ENCODE measurements around the gene TRMT61A. TPM values are rescaled to one million over a fixed set of nuclear protein-coding genes. Genes with fewer than 3 reads are reported as not detected.

Gene TRMT61A
- total and polyA plus RNA-seq, 2 donors (not counting 3 experiments of a cell fraction or from before 2014, with no cell fraction given): 6.8 to 10.6 TPM

DNA sequence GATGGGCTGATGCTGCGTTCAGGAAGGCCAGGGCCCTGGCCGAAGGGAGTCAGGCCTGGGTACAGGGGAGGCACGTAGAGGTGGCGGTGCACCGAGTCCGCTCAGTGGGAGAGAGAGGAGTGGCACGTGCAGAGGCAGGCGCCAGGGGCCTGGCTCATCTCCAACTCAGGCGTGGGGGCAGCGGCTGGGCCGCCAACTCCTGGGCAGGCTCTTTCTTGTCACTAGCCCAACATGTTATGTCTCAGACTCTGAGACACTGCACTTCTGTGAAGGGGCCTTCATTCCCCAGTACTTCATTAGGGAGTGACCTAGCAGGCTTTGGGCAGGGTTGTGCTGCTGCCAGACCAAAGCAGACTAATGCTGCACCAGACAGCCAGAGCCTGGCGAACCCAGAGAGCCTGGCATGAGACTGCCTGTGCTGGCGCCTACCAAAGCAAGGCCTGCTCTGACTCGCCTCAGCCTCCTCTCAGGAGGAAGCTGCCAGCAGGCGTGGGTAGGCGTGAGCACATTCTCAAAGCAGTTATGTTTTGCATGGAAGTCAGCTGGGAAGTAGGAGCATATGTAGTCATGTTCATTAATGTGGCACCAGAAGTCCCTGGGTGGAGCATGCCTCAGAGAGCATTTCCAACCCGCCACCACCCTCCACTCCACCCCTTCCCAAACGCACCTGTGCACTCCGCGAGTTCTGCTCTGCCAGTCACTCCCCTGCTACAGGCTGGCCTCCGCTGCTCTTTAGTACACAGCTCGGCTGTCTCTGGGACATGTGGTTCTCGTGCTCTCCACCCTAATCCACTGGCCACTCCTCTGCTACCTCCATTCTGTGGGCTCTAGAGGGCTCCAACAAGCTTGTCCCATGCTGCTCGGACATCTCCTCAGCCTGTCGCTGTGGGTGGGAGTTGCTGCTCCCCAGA is 16.0 kb upstream of the TRMT61A start:
- Histone ChIP-seq H3K36me3 (ENCODE audit: control insufficient read depth in 2 of 2, extremely low read depth in 1 of 2, insufficient read depth in 2 of 2, low read length in 2 of 2) (peaks cover 6 to 14% of the 10 kb centered on the region in 2 experiments), H3K9ac (replicated peaks; ENCODE audit: extremely low read depth, insufficient read depth, low read length) (no peak overlapping the region), H3K4me3 (replicated peaks in 1 of 3; ENCODE audit: insufficient read depth in 1 of 3, low read depth in 1 of 3, low read length in 3 of 3) (no peak overlapping the region), H2AFZ (ENCODE audit: low read depth, low read length) (no peak overlapping the region), H3K79me2 (ENCODE audit: control insufficient read depth, insufficient read depth, low read length) (no peaks in the 10 kb centered on the region), H3K27ac (ENCODE audit: insufficient read depth, low read depth, low read length) (no peak overlapping the region), H3K9me1 (replicated peaks; ENCODE audit: control insufficient read depth, extremely low read depth, insufficient read depth, low read length) (no peaks in the 10 kb centered on the region), H3K4me1 (ENCODE audit: control insufficient read depth, extremely low read depth, insufficient read depth, low read length) (no peaks in the 10 kb centered on the region), H3K9me3 (replicated peaks; ENCODE audit: control insufficient read depth, insufficient read depth, low read length) (no peaks in the 10 kb centered on the region), H3K4me2 (ENCODE audit: insufficient read depth, low read length) (no peak overlapping the region), H3K27me3 (ENCODE audit: control insufficient read depth in 2 of 2, insufficient read depth in 2 of 2, low read length in 2 of 2) (no peaks in the 10 kb centered on the region), H4K20me1 (replicated peaks; ENCODE audit: control insufficient read depth, extremely low read depth, insufficient read depth, low read length) (no peaks in the 10 kb centered on the region)
- DNase-seq (ENCODE audit: low read depth, low spot score) (peak; percentile 28), FAIRE-seq (no peak)
- intact Hi-C loops (cut with micrococcal nuclease): no loop called here
- dilution Hi-C loops (cut with MboI; ENCODE audit: extremely low pct_ligation_motif_present, low sequenced_read_pairs): no loop called here
- ChIA-PET POLR2A (no interaction called here), CTCF (interaction anchor here (1.7 kb wide), 1 partner anchor 13 kb away, joined by 5 read pairs; no protein-coding TSS in a partner anchor)
- TF ChIP-seq POLR2A (IDR thresholded peaks at IDR 0.05; ENCODE audit: low read depth, low read length) (no peak), MYC (IDR thresholded peaks at IDR 0.05; ENCODE audit: low read depth, low read length) (no peak), GATA2 (IDR thresholded peaks at IDR 0.05; ENCODE audit: insufficient read depth, insufficient read length, low read depth, low read length) (no peak), POLR2AphosphoS5 (IDR thresholded peaks at IDR 0.05; ENCODE audit: insufficient read depth, low read depth, low read length) (peak; percentile 21), EZH2 (IDR thresholded peaks at IDR 0.05; ENCODE audit: borderline replicate concordance, low read depth, low read length, severe bottlenecking) (no peak), JUN (IDR thresholded peaks at IDR 0.05; ENCODE audit: borderline replicate concordance, insufficient read depth, insufficient read length, low read depth) (no peak)
- TF ChIP-seq, protein P1, sequence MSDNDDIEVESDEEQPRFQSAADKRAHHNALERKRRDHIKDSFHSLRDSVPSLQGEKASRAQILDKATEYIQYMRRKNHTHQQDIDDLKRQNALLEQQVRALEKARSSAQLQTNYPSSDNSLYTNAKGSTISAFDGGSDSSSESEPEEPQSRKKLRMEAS (IDR thresholded peaks at IDR 0.05; ENCODE audit: insufficient read depth, insufficient read length): no peak
- no TSS peak for BruUV-seq (replicated peaks)
